ENCODE data around the gene RBM14. TPM values are rescaled to one million over a fixed set of nuclear protein-coding genes. Genes with fewer than 3 reads are reported as not detected.

The RBM14 gene
- polyA plus RNA-seq, 1 donor (not counting 4 experiments of a cell fraction or from before 2014, with no cell fraction given) = 16.6 TPM

DNA sequence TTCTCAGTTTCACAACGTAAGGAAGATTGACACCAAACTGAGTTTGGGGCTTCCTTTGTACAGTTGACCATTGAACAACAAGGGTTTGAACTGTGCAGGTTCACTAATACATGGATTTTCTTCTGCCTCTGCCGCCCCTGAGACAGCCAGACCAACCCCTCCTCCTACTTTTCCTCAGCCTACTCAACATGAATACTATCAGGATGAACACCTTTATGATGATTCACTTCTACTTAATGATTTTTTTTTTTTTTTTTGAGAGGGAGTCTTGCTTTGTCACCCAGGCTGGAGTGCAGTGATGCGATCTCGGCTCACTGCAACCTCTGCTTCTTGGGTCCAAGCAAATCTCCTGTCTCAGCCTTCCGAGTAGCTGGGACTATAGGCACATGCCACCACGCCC is 36.7 kb downstream of the RBM14 start:
- Histone ChIP-seq H3K4me3 (ENCODE audit: control insufficient read depth in 2 of 3, extremely low read depth in 1 of 3, insufficient read depth in 2 of 3, low read depth in 1 of 3, low read length in 3 of 3) (no peak overlapping the region), H3K4me1 (ENCODE audit: control insufficient read depth, extremely low read depth, insufficient read depth, low read length) (peaks cover 8% of the 10 kb centered on the region), H3K79me2 (ENCODE audit: control insufficient read depth, insufficient read depth, low read length) (peaks cover 32% of the 10 kb centered on the region), H4K20me1 (ENCODE audit: control insufficient read depth, extremely low read depth, insufficient read depth, low read length) (no peaks in the 10 kb centered on the region), H3K36me3 (ENCODE audit: control insufficient read depth in 2 of 2, extremely low read depth in 1 of 2, insufficient read depth in 2 of 2, low read length in 2 of 2) (peaks cover 7 to 10% of the 10 kb centered on the region in 2 experiments), H3K27ac (ENCODE audit: control insufficient read depth, insufficient read depth, low read length) (no peak overlapping the region), H3K4me2 (ENCODE audit: control insufficient read depth, extremely low read depth, insufficient read depth, low read depth, low read length) (no peak overlapping the region), H3K9me3 (ENCODE audit: control insufficient read depth, low read depth, low read length) (no peaks in the 10 kb centered on the region), H2AFZ (ENCODE audit: control insufficient read depth, low read length) (no peak overlapping the region), H3K9ac (ENCODE audit: control insufficient read depth, extremely low read depth, insufficient read depth, low read length) (no peak overlapping the region), H3K9me1 (ENCODE audit: control insufficient read depth, extremely low read depth, insufficient read depth, low read length) (no peaks in the 10 kb centered on the region), H3K27me3 (ENCODE audit: control insufficient read depth, extremely low read depth, insufficient read depth, low read length) (no peaks in the 10 kb centered on the region)
- TF ChIP-seq EZH2 (IDR thresholded peaks at IDR 0.05; ENCODE audit: low read length) = no peak
- no peak for TF ChIP-seq CTCF (optimal IDR thresholded peaks at IDR 0.05 in 1 of 3, IDR thresholded peaks at IDR 0.05 in 1 of 3, conservative IDR thresholded peaks at IDR 0.05 in 1 of 3; ENCODE audit: extremely low read depth in 1 of 3, insufficient read depth in 2 of 3, low read length in 3 of 3)
- DNase-seq (ENCODE audit: low read depth, low spot score) (no peak), FAIRE-seq (no peak)
- dilution Hi-C loops (cut with MboI; ENCODE audit: extremely low pct_ligation_motif_present, low sequenced_read_pairs) = no loop called here

DNA sequence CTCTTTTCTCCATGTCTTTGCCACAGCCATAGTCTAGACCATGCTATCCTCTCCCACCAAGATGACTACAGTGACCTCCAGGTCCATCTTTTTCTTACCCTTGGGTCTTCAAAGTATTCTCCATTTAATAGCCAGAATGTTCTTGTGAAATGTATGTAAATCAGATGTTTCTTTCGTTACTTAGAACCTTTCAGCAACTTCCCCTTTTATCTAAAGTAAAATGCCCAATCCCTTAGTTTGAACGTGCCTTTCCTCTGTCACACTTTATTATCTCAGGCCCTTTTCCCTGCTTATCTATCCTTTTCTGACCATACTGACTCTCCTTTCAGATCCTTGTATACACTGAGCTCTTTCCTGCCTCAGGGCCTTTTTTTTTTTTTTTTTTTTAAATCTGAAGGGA is 43.3 kb downstream of the RBM14 start:
- FAIRE-seq = no peak
- dilution Hi-C loops (cut with MboI; ENCODE audit: extremely low pct_ligation_motif_present, low sequenced_read_pairs) = no loop called here

More for the DNA sequence above, 43.3 kb downstream of the RBM14 start:
- Histone ChIP-seq H3K9me1 (ENCODE audit: control insufficient read depth, extremely low read depth, insufficient read depth, low read length) (peaks cover 2% of the 10 kb centered on the region), H3K4me1 (ENCODE audit: control insufficient read depth, extremely low read depth, insufficient read depth, low read length) (no peaks in the 10 kb centered on the region), H3K27ac (ENCODE audit: control insufficient read depth, insufficient read depth, low read length) (no peak overlapping the region), H4K20me1 (ENCODE audit: control insufficient read depth, extremely low read depth, insufficient read depth, low read length) (no peaks in the 10 kb centered on the region), H3K79me2 (ENCODE audit: control insufficient read depth, insufficient read depth, low read length) (peaks cover 7% of the 10 kb centered on the region), H3K4me2 (ENCODE audit: control insufficient read depth, extremely low read depth, insufficient read depth, low read depth, low read length) (no peak overlapping the region), H3K9ac (ENCODE audit: control insufficient read depth, extremely low read depth, insufficient read depth, low read length) (no peak overlapping the region), H3K9me3 (ENCODE audit: control insufficient read depth, low read depth, low read length) (no peaks in the 10 kb centered on the region), H3K27me3 (ENCODE audit: control insufficient read depth, extremely low read depth, insufficient read depth, low read length) (no peaks in the 10 kb centered on the region), H3K36me3 (ENCODE audit: control insufficient read depth in 2 of 2, extremely low read depth in 1 of 2, insufficient read depth in 2 of 2, low read length in 2 of 2) (peaks cover 4 to 8% of the 10 kb centered on the region in 2 experiments), H2AFZ (ENCODE audit: control insufficient read depth, low read length) (no peak overlapping the region), H3K4me3 (ENCODE audit: control insufficient read depth in 2 of 3, extremely low read depth in 1 of 3, insufficient read depth in 2 of 3, low read depth in 1 of 3, low read length in 3 of 3) (no peak overlapping the region)
- no peak for DNase-seq (ENCODE audit: low read depth, low spot score)
- no peak for TF ChIP-seq EZH2 (IDR thresholded peaks at IDR 0.05; ENCODE audit: low read length)
- no peak for TF ChIP-seq CTCF (optimal IDR thresholded peaks at IDR 0.05 in 1 of 3, IDR thresholded peaks at IDR 0.05 in 1 of 3, conservative IDR thresholded peaks at IDR 0.05 in 1 of 3; ENCODE audit: extremely low read depth in 1 of 3, insufficient read depth in 2 of 3, low read length in 3 of 3)

Data from keratinocyte (primary cell).